HG03175 (cell line): ENCODE data around the gene SOX4.

Experiments
- ATAC-seq: cut with Tn5 transposase; IDR thresholded peaks from one replicate; pipeline ENCODE4 v1.9.1; 2021; ENCODE audit warnings: mild to moderate bottlenecking, moderate library complexity; ENCODE audit not compliant: unreplicated experiment

The SOX4 gene

GRCh38 chr6:21612067-21612745, 18.7 kb downstream of the SOX4 start:
- ATAC-seq, result no peak

- ATAC-seq, result no peak
Observed at GRCh38 chr6:21613809-21614208, 20.3 kb downstream of the SOX4 start.

GRCh38 chr6:21614226-21614625, 20.7 kb downstream of the SOX4 start:
- no peak for ATAC-seq

GRCh38 chr6:21615504-21615903, 22.0 kb downstream of the SOX4 start:
- ATAC-seq, result no peak

- ATAC-seq, result no peak
Observed at GRCh38 chr6:21616005-21616404, 22.5 kb downstream of the SOX4 start.

GRCh38 chr6:21625642-21626041, 32.1 kb downstream of the SOX4 start:
- no peak for ATAC-seq

- no peak for ATAC-seq
Observed at GRCh38 chr6:21626756-21627155, 33.2 kb downstream of the SOX4 start.

- no peak for ATAC-seq
Observed at GRCh38 chr6:21628160-21628559, 34.6 kb downstream of the SOX4 start.

- ATAC-seq, result no peak
Observed at GRCh38 chr6:21633511-21634109, 40.1 kb downstream of the SOX4 start.

- no peak for ATAC-seq
Observed at GRCh38 chr6:21634582-21634981, 41.0 kb downstream of the SOX4 start.

- no peak for ATAC-seq
Observed at GRCh38 chr6:21636876-21637275, 43.3 kb downstream of the SOX4 start.

- no peak for ATAC-seq
Observed at GRCh38 chr6:21639316-21639715, 45.8 kb downstream of the SOX4 start.
